K562 (cell line): ENCODE results near the gene P4HB. TPM values are rescaled to one million over a fixed set of nuclear protein-coding genes. Genes with fewer than 3 reads are reported as not detected.

Source experiments
- ATAC-seq: fragments of 200-7000 bp; cut with Tn5 transposase; 3 replicates; pipeline ENCODE4 v1.9.1; 2020; ENCODE audit warnings: moderate library complexity
- BruUV-seq: library from RNA; stranded (reverse); fragments of 400-500 nt; replicated peaks from 2 replicates; lab custom pipeline; 2021; lab: Mats Ljungman, UMichigan
- CTCF ChIA-PET: fragments of 300-600 bp; formaldehyde crosslinking; extraction: SDS; loops from one replicate; lab custom pipeline; 2021; ENCODE audit warnings: low intra/inter-chr PET ratio; lab: Yijun Ruan, JAX
- POLR2A ChIA-PET: fragments of 300-600, 350-650 bp; sonication (Branson Sonifier 250); formaldehyde crosslinking; extraction: SDS; loops from one replicate; lab custom pipeline; 2021; ENCODE audit warnings: antibody characterized with exemption, inconsistent platforms; lab: Yijun Ruan, JAX
- DNase-seq, 4 experiments: peaks; one replicate each; pipeline versions ENCODE4 v3.0.0 to v3.0.0-alpha.2; 2011 to 2018; ENCODE audit warnings: low spot score in 3 of 4, mixed read lengths in 3 of 4; ENCODE audit errors: extremely low read depth in 1 of 4
- FAIRE-seq: peaks from 2 replicates; lab custom pipeline; 2011; peaks lifted over from hg19 to GRCh38; lab: Jason Lieb, UNC
- H2AFZ ChIP-seq: 2 replicates; pipeline ENCODE4 v1.6.0; 2011; ENCODE audit warnings: low read depth, low read length, control low read depth, inconsistent platforms
- H3K27ac ChIP-seq: fragments of 200-600 bp; 3 replicates; pipeline ENCODE4 v1.8.0; 2011; ENCODE audit warnings: low read depth, mild to moderate bottlenecking, control low read depth, inconsistent platforms, low read length, moderate library complexity, mixed read lengths; ENCODE audit errors: extremely low read depth
- H3K27me3 ChIP-seq, 2 experiments: fragments of 300-600 bp in 1 of 2; 2 replicates in 1 of 2; 3 replicates in 1 of 2; pipeline versions ENCODE4 v1.6.0 to v1.8.0; 2011; ENCODE audit warnings: inconsistent platforms in 2 of 2, low read length in 2 of 2, mild to moderate bottlenecking in 1 of 2, mixed read lengths in 1 of 2, moderate library complexity in 1 of 2; ENCODE audit not compliant: control insufficient read depth in 2 of 2, insufficient read depth in 2 of 2
- H3K36me3 ChIP-seq: fragments of 300-600 bp; 3 replicates; pipeline ENCODE4 v1.8.0; 2011; ENCODE audit warnings: mild to moderate bottlenecking, low read length, inconsistent platforms; ENCODE audit not compliant: control insufficient read depth, insufficient read depth
- H3K4me1 ChIP-seq, 2 experiments: fragments of 200-600 bp in 1 of 2; replicated peaks in 1 of 2; 2 replicates in 1 of 2; 3 replicates in 1 of 2; pipeline versions ENCODE4 v1.5.1 to v1.8.0; 2011; ENCODE audit warnings: inconsistent platforms in 2 of 2, low read length in 2 of 2, mild to moderate bottlenecking in 1 of 2, mixed read lengths in 1 of 2, moderate library complexity in 1 of 2; ENCODE audit not compliant: control insufficient read depth in 2 of 2, insufficient read depth in 2 of 2
- H3K4me2 ChIP-seq: 2 replicates; pipeline ENCODE4 v1.6.1; 2011; ENCODE audit warnings: low read length, control low read depth, inconsistent platforms, mixed read lengths; ENCODE audit not compliant: insufficient read depth
- H3K4me3 ChIP-seq: fragments of 200-600 bp; sonication (generic), shearing (Covaris generic); 2 replicates; pipeline ENCODE4 v1.5.1; 2016; ENCODE audit warnings: control low read depth, inconsistent platforms
- H3K79me2 ChIP-seq: fragments of 200-600 bp; 3 replicates; pipeline ENCODE4 v1.8.0; 2011; ENCODE audit warnings: low read length, inconsistent platforms; ENCODE audit not compliant: control insufficient read depth, insufficient read depth
- H3K9ac ChIP-seq, 2 experiments: 2 replicates each; pipeline versions ENCODE4 v1.6.0 to v1.6.1; 2011; ENCODE audit warnings: low read depth in 2 of 2, low read length in 2 of 2, control low read depth in 1 of 2, inconsistent platforms in 1 of 2, mild to moderate bottlenecking in 1 of 2, mixed read lengths in 1 of 2; ENCODE audit not compliant: insufficient read depth in 1 of 2
- H3K9me1 ChIP-seq: one replicate; pipeline ENCODE4 v1.6.0; 2011; ENCODE audit warnings: inconsistent platforms, mild to moderate bottlenecking, low read length, moderate library complexity; ENCODE audit not compliant: control insufficient read depth, insufficient read depth
- H3K9me3 ChIP-seq: replicated peaks from 2 replicates; pipeline ENCODE4 v1.5.1; 2011; ENCODE audit warnings: low read depth, low read length, inconsistent platforms; ENCODE audit not compliant: control insufficient read depth, insufficient read depth
- H4K20me1 ChIP-seq: replicated peaks from 2 replicates; pipeline ENCODE4 v1.6.1; 2011; ENCODE audit warnings: low read length, inconsistent platforms, mixed read lengths; ENCODE audit not compliant: control insufficient read depth, insufficient read depth
- ERF ChIP-seq: fragments of 450-650 bp; formaldehyde crosslinking; IDR thresholded peaks from 2 replicates; pipeline ENCODE4 v1.4.0; 2020; ENCODE audit warnings: mild to moderate bottlenecking, mixed read lengths
- MAX ChIP-seq: sonication (generic); formaldehyde crosslinking; IDR thresholded peaks from 2 replicates; pipeline ENCODE4 v1.9.0; 2022; ENCODE audit warnings: mild to moderate bottlenecking, missing genetic modification reagents
- NR2F6 ChIP-seq: fragments of 450-650 bp; formaldehyde crosslinking; IDR thresholded peaks from 2 replicates; pipeline ENCODE4 v1.4.0; 2020; ENCODE audit warnings: mild to moderate bottlenecking
- POLR2G ChIP-seq: fragments of 200-400 bp; formaldehyde crosslinking; IDR thresholded peaks from 2 replicates; pipeline ENCODE4 v1.6.1; 2017; ENCODE audit warnings: low read depth, mild to moderate bottlenecking, antibody characterized with exemption, low read length, moderate library complexity
- RBFOX2 ChIP-seq: fragments of 200-400 bp; formaldehyde crosslinking; IDR thresholded peaks from 2 replicates; pipeline ENCODE4 v1.6.1; 2017; ENCODE audit warnings: low read depth, mild to moderate bottlenecking, low read length, moderate library complexity
- WGBS: fragments of 100-300 bp; shearing (Covaris generic); methylation state at CpG from one replicate; pipeline ENCODE4 v1.1.6; 2016; ENCODE audit warnings: low coverage, mixed read lengths; ENCODE audit not compliant: insufficient coverage; ENCODE audit errors: missing lambda C conversion rate; 5-methylcytosine and 5-hydroxymethylcytosine counted together
- in situ Hi-C: fragments of 300-500 bp; cut with MboI; formaldehyde crosslinking; loops from 4 replicates; pipeline ENCODE4 v1.15.0; 2018; ENCODE audit warnings: inconsistent platforms, mixed read lengths
- intact Hi-C: fragments of 100-400 bp; cut with micrococcal nuclease; formaldehyde crosslinking; loops from 2 replicates; pipeline ENCODE4 v1.14.2; 2022
- polyA plus RNA-seq, 8 experiments: library from polyadenylated mRNA; depleted of rRNA in 4 of 8; stranded (reverse) in 5 of 8; unstranded in 3 of 8; fragments of >200 nt; fragmentation: Nextera tagmentation in 2 of 8; fragmentation: Illumina TruSeq in 1 of 8; extraction: Ambion mirVana in 2 of 8; extraction: Trizol in 1 of 8; gene quantifications; 2 replicates each; pipeline versions ENCODE4 v1.2.1 to v1.2.3, GENCODE V29; 2011 to 2014; ENCODE audit warnings: inconsistent platforms in 1 of 8, missing spikeins in 1 of 8
- total RNA-seq, 7 experiments: library from RNA; depleted of rRNA in 6 of 7; stranded (reverse); fragments of >200 nt in 6 of 7; fragmentation: Illumina TruSeq in 2 of 7; extraction: Trizol in 2 of 7; gene quantifications; 2 replicates each; pipeline versions ENCODE4 v1.2.1 to v1.2.3, GENCODE V29; 2011 to 2021; ENCODE audit warnings: low replicate concordance in 1 of 7

P4HB gene
- total and polyA plus RNA-seq, 9 of the 15 experiments (the other 6 are each of a cell fraction or from before 2014, with no cell fraction given), result 4.4 to 645 (median 325) TPM

GRCh38 chr17:81828656-81829055 is 31.7 kb downstream of the P4HB start:
- ATAC-seq (no peak), FAIRE-seq (no peak), DNase-seq (no peak)
- H3K9me1 ChIP-seq, result no peaks in the 10 kb centered on the region
- H3K27ac ChIP-seq, result no peak overlapping the region
- intact Hi-C loops, result no loop called here
- peak overlapping the region in 1 of 2 experiments; percentile 86; a peak in 2 of 4 replicates for H3K9ac ChIP-seq
- H3K4me1 ChIP-seq, result peaks cover 14 to 69% of the 10 kb centered on the region in 2 experiments
- WGBS, result 62% methylated on average over 6 of the region's 7 CpGs
- no peak overlapping the region for H2AFZ ChIP-seq
- ChIA-PET POLR2A (interaction anchor here (0.6 to 1.4 kb wide), 4 partner anchors 11 to 161 kb away, joined by 3 to 5 read pairs (median 3); no protein-coding TSS in a partner anchor), CTCF (no interaction called here)
- no peaks in the 10 kb centered on the region for H3K27me3 ChIP-seq
- in situ Hi-C loops, result no loop called here
- no peak overlapping the region for H3K4me2 ChIP-seq
- TF ChIP-seq MAX (CRISPR knock-in tag) (0 out of 2 replicates have a peak, but pooled peaks have one; percentile 16), RBFOX2 (peak; percentile 30; the same call in 1 of the 2 replicates), POLR2G (0 out of 2 replicates have a peak, but pooled peaks have one; percentile 27), NR2F6 (CRISPR knock-in tag) (no peak), ERF (CRISPR knock-in tag) (no peak)
- no peaks in the 10 kb centered on the region for H4K20me1 ChIP-seq
- H3K9me3 ChIP-seq, result no peaks in the 10 kb centered on the region
- no peak overlapping the region for H3K4me3 ChIP-seq
- H3K79me2 ChIP-seq, result peaks cover 17% of the 10 kb centered on the region; the same call in 2 of the 3 replicates
- BruUV-seq, result no TSS peak
- H3K36me3 ChIP-seq, result no peaks in the 10 kb centered on the region
